ENCODE results near the gene STON2. TPM values are rescaled to one million over a fixed set of nuclear protein-coding genes. Genes with fewer than 3 reads are reported as not detected.

The STON2 gene
- total RNA-seq, 1 donor from 2014 or later: 24.0 TPM

DNA sequence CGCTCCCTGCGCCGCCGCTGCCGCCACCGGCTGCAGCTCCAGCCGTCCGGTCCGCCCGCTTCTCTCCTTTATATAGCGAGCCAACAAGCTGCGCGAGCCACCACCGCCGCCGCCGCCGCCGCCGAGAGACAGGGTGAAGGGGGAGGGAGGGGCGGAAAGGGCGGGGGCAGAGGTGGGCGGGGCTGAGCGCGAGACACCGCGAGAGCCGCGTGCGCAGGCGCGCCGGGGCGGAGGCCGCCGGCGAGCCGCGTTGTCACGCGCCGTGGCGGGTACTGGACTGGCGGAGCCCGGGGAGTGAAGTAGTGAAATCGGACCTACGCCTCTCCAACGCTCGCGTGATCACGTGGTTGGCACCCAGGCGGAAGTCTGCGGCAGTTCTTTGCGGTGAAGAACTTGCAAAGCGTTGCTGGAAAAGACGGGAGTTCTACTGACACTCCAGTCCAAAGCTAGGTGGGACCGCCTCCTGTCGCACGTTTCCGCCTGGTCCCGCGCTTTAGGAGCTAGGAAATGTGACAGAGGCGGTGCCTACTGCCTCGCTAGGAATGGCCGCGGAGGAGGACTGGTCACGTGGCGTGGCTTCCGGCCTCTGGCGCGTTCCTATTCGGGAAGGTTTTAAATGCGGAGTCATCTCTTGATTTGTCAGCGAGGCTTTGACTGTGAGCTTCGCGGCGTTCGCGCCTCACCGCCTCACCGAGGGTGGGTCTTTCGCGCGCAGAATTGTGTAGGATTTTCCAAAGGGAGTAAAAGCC, 179.1 kb downstream of the STON2 start, which contains the start of gene GTF2A1:
Gene GTF2A1, minus strand, starts transcription at position 130 of the 749 bp plus-strand sequence. CDS start 441 bp downstream, outside the sequence.
- Mint-ChIP-seq H3K27ac (ENCODE audit: unreplicated experiment) (peak within 1 kb of the TSS; percentile 100), H3K4me3 (peak within 1 kb of the TSS; percentile 100), H3K36me3 (ENCODE audit: low read depth) (peaks cover 6% of the 10 kb centered on the region), H3K4me1 (peaks cover 43% of the 10 kb centered on the region), H3K27me3 (ENCODE audit: low read depth) (peaks cover 8% of the 10 kb centered on the region), H3K9me3 (no peaks in the 10 kb centered on the region)
- no peak for TF ChIP-seq CTCF (conservative IDR thresholded peaks at IDR 0.05)
- peak; percentile 93 for DNase-seq (ENCODE audit: low read depth, low spot score)

- Mint-ChIP-seq H3K27ac (ENCODE audit: unreplicated experiment) (peak overlapping the region; percentile 97), H3K4me1 (peaks cover 43% of the 10 kb centered on the region), H3K36me3 (ENCODE audit: low read depth) (peaks cover 6% of the 10 kb centered on the region), H3K27me3 (ENCODE audit: low read depth) (peaks cover 8% of the 10 kb centered on the region), H3K4me3 (peak overlapping the region; percentile 99), H3K9me3 (no peaks in the 10 kb centered on the region)
- no peak for TF ChIP-seq CTCF (conservative IDR thresholded peaks at IDR 0.05)
- DNase-seq (ENCODE audit: low read depth, low spot score): no peak
These were observed 179.6 kb downstream of the STON2 start for GRCh38 chr14:81220580-81220829.

- peak; percentile 26 for DNase-seq (ENCODE audit: low read depth, low spot score)
- Mint-ChIP-seq H3K9me3 (no peaks in the 10 kb centered on the region), H3K4me1 (peaks cover 43% of the 10 kb centered on the region), H3K36me3 (ENCODE audit: low read depth) (peaks cover 8% of the 10 kb centered on the region), H3K27me3 (ENCODE audit: low read depth) (peaks cover 8% of the 10 kb centered on the region), H3K27ac (ENCODE audit: unreplicated experiment) (peak overlapping the region; percentile 100), H3K4me3 (peak overlapping the region; percentile 100)
- no peak for TF ChIP-seq CTCF (conservative IDR thresholded peaks at IDR 0.05)
These were observed 180.2 kb downstream of the STON2 start for GRCh38 chr14:81219759-81220579.

DNA sequence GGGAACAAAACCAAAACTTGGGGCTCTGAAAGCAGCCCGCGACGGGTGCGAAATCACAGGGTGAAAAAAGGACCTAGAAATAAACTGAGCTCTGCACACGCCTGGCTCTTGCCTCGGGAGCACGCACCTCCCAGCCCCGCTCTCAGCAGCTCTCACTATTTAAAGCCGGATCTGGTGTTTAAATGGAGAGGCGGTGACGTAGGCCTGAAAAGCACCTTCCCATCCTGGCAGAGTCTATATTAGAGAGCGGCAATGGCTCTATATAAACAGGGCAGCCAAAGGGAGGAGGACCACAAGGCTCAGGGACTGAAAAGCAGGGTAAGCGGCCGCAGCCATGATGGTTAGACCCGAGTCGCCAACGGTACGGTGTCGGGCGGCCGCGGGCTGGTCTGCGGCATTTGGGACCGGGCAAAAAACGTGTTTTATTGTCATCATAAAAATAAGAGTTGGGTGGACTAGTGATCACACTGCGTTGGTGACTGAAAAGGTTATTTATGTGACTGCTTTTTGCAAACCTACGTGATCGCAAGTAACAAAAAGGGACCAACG, 180.8 kb downstream of the STON2 start:
- peaks cover 8% of the 10 kb centered on the region for H3K27me3 Mint-ChIP-seq (ENCODE audit: low read depth)
- H3K27ac Mint-ChIP-seq (ENCODE audit: unreplicated experiment): peak overlapping the region; percentile 100
- no peaks in the 10 kb centered on the region for H3K9me3 Mint-ChIP-seq
- peaks cover 8% of the 10 kb centered on the region for H3K36me3 Mint-ChIP-seq (ENCODE audit: low read depth)
- peaks cover 43% of the 10 kb centered on the region for H3K4me1 Mint-ChIP-seq
- peak overlapping the region; percentile 100 for H3K4me3 Mint-ChIP-seq
- DNase-seq (ENCODE audit: low read depth, low spot score): peak; percentile 86
- TF ChIP-seq CTCF (conservative IDR thresholded peaks at IDR 0.05): no peak

GRCh38 chr14:81211844-81212243, 188.3 kb downstream of the STON2 start:
- H3K27ac Mint-ChIP-seq (ENCODE audit: unreplicated experiment): no peak overlapping the region
- H3K36me3 Mint-ChIP-seq (ENCODE audit: low read depth): peaks cover 31% of the 10 kb centered on the region
- peaks cover 30% of the 10 kb centered on the region for H3K4me1 Mint-ChIP-seq
- H3K4me3 Mint-ChIP-seq: no peak overlapping the region
- H3K27me3 Mint-ChIP-seq (ENCODE audit: low read depth): no peaks in the 10 kb centered on the region
- no peaks in the 10 kb centered on the region for H3K9me3 Mint-ChIP-seq
- peak; percentile 56 for TF ChIP-seq CTCF (conservative IDR thresholded peaks at IDR 0.05)
- DNase-seq (ENCODE audit: low read depth, low spot score): no peak

Other genes with a start within 250 kb of the STON2 start
- 42.0 and 42.7 TPM in 2 replicates for gene GTF2A1, start 179.4 kb downstream of the STON2 start, total RNA-seq
- 47.0 and 49.4 TPM in 2 replicates for gene SEL1L, start 133.5 kb upstream of the STON2 start, total RNA-seq